Myocyte (in vitro differentiated cells): ENCODE results near the gene SOCS1. TPM values are rescaled to one million over a fixed set of nuclear protein-coding genes. Genes with fewer than 3 reads are reported as not detected.
"Not testable (repeated sequence)": the region's sequence is repeated elsewhere in the genome, so short reads cannot be mapped to it uniquely, and the experiment has no call there.

Experiments
- DNase-seq: peaks from one replicate; pipeline ENCODE4 v3.0.0-alpha.2; 2012; ENCODE audit warnings: low read depth
- total RNA-seq: library from RNA; depleted of rRNA; stranded (reverse); fragments of >200 nt; gene quantifications from 2 replicates; pipeline ENCODE4 v1.2.3, GENCODE V29; 2014

The SOCS1 gene
- total RNA-seq, 1 donor from 2014 or later: 1.2 TPM

DNA sequence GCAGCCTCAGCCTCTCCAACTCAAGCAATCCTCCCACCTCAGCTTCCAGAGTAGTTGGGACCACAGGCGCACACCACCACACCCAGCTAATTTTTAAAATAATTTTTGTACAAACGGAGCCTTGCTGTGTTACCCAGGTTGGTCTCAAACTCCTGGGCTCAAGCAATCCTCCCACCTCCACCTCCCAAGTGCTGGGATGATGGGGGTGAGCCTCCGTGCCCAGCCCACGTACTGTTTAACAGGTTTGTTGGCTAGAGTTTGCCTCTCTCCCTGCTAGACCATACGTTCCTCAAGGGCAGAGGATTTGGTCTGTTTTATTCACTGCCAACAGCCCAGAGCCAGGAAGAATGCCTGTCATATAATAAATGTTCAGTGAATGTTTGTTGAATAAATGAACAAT lies 26.6 kb downstream of the SOCS1 start:
- DNase-seq: no peak

DNA sequence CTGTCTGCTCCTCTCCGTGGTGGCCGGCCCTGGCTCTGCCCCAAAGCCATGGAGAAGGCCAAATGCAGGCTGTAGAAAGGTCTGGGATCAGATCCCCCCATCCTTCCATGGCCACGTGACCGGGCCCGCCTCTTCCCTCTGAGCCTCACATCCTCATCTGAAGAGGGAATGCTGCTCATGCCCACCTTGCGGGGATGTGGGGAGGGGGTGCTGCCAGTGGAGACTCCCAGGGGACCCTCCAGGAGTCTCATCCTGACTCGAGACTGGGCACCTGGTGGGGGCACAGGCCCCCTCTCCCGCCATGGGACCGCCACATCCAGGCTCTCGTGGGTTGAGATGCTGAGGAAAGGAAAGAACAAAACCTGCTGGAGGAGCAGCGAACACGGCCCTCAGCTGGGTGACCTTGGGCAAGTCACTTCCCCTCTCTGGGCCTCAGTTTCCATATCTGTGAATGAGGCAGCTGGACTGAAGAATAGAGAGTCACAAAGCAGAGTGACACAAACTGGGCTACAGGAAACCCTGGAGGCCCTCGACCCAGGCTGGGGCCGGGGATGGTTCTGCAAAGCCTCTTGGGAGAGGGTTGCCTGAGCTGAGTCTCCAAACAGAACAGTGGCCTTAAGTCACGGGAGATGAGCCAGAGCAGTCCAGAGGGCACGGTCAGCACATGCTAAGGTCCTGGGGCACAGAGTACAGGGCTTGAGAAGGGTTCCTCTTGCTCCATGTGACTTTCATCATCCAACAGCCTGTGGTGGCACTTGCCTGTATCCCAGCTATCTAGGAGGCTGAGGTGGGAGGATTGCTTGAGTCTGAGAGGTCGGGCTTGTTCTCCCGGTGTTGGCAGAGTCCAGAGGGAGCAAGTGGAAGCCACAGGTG lies 30.1 kb downstream of the SOCS1 start:
- no peak for DNase-seq

DNA sequence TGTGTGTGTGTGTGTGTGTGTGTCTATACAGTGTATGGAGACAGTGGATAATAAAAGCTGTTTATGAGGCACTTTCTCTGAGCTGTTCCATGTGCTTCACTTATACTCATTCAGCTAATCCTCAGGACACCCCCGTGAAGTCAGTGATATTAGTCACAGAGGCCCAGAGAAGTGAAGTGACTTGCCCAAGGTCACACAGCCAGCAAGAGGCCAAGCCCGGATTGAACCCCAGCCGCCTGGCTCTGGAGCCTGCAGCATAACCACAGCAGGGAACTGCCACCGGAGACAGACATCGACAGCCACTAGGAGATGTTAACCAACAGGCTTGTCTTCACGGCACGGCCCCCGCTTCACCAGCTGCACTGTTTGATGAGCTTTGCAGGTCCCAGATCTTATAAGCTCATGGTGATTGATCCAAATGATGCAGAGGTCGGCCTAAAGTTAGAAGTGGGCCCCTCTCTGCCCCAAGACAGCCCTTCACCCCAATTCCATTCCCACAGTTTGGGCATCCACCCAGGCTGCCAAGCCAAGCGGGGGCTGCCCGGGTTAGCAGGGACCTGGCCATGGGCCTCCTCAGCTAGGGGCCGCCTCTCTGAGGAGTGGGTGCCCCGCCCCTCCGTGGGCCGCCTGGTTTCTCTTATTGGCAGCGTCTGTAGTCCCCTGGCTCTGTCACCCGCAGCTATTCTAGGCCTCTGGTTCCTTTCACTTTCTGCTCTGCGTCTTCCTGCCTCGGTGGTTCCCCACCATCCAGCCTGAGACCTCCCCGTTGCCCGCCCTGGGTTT lies 30.9 kb downstream of the SOCS1 start:
- DNase-seq: no peak

DNA sequence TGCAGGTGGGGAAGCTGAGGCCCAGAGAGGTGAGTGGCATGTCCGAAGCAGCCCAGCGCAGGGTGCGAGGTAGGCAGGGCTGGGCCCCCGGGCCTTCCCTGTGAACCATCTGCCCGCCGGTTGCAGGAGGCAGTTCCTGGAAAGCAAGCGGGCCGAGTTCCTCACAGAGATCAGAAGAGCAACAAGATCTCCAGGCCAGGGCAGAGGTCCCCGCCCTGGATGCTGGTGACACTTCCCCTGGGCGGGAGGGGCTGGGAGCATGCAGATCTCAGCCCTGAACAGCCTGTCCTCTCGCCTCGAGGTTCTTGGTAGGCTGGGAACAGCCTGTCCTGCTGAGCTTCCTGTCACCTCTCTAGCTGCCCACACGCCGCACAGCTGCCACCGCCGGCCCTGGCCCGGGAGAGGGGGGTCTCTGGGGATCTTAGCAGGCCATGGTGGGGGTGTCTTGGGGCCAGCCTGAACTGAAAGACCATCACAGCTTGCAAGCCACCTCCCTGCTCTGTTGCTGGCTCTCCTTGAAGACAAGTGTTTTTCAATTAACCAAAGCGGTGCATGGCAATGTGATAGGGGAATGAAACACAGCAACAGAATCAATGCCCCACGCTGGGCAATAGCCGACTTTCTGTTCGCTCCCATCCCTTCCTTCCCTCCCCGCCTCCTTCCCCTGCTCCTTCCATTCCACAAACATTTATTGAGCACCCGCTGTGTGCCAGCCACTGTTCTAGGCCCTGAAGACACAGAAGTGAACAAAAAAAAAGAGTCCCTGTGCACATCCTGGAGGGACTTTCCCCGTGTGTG lies 31.7 kb downstream of the SOCS1 start:
- DNase-seq: peak; percentile 35

DNA sequence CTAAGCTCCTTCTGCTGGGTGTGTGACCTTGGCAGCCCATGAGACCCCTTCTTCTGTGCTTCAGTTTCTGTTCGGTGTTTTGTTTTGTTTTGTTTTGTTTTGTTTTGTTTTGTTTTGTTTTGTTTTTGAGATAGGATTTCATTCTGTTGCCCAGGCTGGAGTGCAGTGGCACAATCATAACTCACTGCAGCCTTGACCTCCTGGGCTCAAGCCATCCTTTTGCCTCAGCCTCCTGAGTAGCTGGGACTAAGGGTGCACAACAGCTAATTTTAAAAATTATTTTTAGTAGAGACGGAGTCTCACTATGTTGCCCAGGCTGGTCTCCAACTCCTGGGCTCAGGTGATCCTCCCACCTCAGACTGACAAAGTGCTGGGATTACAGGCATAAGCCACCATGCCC lies 35.5 kb downstream of the SOCS1 start:
- not testable (repeated sequence) for DNase-seq

DNA sequence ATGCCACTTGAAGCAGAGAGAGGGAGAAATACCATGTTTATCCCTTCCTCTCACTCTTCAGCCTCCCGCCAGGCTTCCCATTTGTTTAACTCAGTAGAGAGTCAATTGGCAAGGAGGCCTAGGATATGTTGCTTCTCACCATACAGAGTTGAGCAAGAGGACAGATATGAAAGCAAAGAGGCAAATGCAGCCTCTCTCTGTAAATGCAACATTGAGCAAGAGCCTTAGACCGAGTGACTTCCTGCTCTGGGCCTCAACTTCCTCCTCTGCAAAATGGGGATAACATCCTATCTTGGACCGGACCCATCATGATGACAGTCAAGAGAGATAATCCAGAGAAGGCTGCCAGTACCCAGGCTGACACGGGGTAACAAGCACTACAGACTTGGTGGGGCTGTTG lies 36.8 kb downstream of the SOCS1 start:
- no peak for DNase-seq

DNA sequence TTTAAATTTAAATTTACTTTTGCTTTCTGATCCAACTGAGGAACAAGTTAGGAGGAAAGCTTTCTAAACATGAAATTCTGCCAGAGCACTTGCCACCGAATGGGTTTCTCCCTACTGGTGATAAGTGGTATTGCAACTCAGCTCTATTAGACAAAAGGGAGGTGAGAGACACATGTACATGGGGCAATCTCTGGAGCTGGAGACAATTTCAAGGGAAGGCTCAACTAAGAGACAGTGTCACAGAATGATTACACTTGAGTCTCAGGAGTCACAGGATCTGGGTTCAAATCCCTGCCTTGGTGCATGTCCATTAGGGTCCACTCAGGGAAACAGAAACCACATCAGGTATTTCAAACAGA lies 37.4 kb downstream of the SOCS1 start:
- no peak for DNase-seq

DNA sequence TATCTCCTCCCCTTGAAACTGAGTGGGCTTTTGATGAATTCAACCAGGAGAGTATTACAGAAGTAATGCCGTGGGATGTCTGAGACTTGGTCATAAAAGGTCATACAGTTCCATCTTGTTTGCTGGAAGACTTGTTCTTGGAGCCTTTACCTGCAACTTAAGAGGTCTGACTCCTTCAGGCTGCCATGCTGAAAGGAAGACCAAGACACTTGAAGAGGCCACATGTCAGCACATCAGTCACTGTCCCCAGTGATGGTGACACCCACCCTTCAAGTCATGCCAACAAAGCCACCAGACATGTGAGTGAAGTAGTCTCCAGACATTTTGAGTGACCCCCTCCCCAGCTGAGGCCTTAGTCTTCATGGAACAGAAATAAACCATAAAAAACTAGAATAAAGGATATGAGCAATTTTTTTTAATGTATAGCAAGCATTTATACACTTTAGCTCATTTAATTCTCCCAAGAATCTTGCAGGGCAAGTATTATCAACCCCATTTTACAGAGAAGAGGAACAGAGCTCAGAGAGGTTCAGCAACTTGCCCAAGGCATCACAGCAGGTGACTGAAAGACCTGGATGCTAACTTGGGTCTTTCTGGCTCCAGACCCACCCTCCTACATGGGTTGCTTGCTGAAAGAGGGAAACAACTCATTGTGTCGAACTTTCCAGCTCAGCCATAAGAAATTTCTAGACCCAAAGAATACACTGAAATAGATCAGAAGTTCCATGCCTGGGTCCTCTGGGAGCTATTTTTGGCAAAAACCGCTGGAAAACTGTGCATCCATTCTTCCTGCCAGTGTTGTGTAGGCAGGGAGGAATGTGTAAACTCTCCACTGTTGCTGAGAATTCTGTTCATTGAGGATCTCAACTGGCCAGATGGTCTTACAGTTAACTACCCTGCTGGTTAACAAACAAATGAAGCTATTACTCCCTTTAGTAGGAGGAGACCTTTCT lies 38.1 kb downstream of the SOCS1 start:
- DNase-seq: no peak

DNA sequence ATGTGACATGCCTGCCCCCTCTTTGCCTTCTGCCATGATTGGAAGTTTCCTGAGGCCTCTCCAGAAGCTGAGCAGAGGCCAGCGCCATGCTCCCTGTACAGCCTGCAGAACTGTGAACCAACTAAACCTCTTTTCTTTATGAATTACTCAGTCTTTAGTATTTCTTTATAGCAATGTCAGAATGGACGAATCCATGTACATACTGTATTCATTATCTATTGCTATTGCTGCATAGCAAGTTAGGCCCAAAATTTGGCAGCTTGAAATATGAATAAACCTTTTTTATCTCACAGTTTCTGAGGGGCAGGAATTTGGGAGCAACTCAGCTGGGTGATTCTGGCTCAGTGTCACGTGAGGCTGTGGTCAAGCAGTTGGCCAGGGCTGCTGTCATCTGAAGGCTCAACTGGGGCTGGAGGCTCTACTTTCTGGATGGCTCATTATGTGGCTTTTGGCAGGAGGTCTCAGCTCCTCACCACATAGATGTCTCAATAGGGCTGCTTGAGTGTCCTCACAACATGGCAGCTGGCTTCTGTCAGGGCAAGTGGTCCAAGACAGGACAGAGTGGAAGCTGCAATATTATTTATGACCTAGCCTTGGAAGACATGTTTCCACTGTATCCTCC lies 40.0 kb downstream of the SOCS1 start:
- no peak for DNase-seq

DNA sequence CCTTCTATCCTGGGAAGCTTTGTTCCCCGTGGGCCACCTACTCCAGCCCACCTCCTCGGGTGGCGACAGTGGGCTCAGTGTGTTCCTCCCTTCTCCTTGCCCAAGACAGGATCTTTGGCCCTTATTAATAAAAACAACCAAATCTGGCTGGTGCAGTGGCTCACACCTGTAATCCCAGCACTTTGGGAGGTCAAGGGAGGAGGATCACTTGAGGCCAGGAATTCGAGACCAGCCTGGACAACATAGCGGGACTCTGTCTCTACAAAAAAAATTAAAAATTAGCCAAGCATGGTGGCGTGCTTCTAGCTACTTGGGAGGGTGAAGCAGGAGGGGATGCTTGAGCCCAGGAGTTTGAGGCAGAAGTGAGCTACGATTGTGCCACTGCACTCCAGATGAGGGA lies 42.2 kb downstream of the SOCS1 start:
- no peak for DNase-seq

DNA sequence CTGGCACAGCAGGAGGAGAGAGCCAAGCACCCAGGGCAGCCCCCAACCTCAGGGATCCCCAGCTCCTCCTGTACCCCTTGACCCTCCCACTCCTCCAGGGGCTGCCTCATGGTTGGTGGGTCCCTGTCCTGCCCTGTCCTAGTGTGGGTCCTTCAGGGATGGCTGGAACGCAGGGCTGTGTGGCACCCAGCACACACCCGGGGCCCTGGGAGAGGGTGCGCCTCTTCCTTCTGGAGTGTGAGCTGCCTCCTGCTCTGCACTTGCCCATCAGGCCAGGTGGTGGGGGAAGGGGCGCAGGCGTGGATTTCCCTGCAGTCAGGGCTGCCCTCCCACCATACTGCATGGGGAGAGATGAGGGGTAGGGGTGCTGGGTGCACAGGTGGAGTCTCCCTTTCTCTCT lies 42.6 kb downstream of the SOCS1 start:
- DNase-seq: no peak

DNA sequence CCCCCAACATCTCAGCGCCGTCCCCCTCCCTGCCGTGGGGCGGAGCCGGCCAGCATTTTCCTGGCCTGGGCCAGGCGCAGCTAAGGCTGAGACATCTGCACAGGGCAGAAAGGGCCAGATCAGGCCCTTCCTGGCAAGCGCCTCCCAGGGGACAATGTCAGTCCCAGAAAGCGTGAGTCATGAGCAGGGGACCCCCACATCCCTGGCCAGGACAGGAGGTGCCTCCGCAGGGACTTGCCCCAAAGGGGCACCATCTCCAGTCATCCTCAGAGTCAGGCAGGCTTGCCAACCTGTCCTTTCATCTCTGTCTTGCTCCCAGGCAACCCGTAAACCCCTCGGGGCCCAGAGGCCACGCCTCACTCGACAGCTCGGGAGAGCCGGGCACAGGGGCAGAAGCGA lies 43.2 kb downstream of the SOCS1 start:
- DNase-seq: no peak

DNA sequence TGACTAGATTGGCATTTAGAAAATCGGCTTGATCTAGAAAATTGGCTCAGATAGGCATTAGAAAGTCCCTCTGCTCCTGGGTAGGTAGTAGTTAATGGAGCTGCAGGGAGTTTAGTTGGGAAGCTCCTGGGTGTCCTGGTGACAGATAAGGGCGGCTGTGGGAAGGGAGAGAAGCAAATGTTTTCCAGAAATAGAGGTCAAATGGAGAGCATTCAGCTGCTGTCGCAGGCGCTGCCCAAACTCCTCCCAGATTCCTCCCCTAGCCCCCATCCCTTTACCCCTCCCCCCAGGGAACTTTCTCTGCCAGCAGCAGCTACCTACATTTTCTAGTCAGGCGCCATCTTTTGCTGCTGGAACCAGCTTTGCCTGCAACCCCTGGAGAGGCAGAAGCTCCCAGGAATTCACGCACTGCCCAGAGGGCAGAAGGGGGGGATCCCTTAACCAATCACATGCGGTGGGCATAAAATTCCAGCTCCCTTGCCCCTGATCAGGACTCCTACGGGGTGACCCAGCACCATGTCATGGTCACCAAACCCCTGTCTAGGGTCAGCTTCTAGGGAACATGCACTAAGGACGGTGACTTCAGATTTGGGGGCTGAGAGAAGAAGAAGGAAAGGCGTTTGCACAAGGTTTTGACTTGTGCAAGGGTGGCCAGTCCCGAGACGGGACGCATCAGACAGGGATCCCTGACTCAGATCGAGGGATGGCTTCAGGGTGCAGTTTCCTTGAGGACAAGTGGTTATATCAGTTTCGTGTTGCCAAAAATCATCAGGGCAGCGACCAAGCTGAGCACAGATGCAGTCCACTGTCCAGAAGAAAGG lies 43.8 kb downstream of the SOCS1 start:
- DNase-seq: peak; percentile 87

DNA sequence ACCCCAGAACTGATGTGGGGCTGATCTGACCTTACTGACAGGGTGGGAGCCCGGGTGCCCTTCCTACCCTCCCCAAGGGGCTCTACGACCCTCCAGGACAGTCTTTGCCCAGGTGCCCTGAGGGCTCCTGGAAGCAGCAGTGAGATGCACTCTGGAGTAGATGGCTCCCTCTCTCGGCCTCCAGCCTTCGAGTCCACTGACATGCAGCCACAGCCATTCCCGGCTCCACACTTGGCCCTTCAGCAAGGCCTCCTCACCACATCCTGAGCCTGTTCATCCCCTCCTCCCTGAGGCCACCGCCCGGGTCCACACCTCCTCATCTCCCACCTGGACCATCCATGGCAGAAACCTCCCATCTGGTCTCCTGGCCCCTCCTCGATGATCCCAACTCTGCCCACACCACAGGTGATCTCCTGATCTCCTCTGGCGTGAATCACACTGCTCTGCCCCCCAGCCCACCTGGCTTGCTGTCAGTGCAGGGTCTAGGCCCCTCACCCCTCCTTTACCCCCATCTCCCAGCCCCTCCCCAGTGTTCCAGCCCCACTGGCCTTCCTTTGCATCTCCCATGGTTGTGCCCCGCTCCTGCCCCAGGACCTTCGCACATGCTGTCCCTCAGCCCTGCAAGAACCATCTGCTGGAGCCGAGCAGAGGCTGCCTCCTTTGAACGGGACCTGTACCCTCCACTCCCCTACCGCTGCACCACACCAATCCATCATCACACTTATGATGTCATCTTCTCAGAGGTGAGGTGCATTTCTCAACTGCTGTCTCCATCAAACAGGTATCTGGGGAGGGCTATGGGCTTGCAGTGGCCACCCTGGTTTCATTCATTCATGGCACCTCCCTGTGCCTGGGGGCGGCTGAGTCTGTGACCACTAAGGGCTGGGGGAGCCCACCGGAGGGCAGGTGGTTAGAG lies 44.7 kb downstream of the SOCS1 start:
- DNase-seq: no peak

DNA sequence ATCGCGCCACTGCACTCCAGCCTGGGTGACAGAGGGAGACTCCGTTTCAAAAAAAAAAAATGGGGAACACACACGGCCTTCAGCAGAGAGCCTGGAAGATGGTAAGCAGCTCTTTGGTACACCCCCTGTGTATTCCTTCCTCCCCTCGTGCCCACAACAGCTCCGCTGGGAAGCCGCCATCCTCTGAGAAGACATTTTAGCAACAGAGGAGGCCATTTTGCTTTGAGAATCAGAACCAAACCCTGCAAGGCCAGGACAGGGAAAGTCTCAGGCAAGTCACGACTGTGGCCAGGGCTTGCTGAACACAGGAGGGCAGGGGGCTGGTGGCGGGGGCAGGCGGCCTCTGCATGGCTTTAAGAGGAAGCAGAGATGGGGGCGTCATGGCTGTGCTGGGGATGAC lies 45.7 kb downstream of the SOCS1 start:
- no peak for DNase-seq

DNA sequence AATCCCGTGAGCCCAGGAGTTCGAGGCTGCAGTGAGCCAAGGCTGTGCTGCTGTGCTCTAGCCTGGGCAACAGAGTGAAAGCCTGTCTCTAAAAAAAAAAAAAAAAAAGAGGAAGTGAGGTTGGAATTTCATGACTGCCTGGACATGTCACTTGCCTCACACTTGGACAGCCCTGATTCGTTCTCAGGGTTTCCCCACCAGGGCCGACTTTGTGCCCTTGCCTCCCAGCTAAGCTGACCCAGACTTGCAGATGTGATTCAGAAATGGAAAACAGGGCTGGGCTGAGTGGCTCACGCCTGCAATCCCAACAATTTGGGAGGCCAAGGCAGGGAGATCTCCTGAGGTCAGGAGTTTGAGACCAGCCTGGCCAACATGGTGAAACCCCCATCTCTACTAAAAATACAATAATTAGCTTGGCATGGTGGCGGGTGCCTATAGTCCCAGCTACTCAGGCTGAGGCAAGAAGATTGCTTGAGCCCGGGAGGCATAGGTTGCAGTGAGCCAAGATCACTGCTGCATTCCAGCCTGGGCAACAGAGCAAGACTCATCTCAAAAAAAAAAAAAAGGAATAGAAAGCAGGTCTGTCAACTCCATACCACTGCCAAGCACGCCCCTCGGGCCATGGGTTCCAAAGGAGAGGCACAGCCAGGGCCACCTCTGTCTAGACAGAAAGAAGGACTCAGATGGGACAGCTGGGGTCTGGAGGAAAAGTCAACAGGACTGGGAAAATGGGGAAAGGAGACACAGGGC lies 46.9 kb downstream of the SOCS1 start:
- no peak for DNase-seq

DNA sequence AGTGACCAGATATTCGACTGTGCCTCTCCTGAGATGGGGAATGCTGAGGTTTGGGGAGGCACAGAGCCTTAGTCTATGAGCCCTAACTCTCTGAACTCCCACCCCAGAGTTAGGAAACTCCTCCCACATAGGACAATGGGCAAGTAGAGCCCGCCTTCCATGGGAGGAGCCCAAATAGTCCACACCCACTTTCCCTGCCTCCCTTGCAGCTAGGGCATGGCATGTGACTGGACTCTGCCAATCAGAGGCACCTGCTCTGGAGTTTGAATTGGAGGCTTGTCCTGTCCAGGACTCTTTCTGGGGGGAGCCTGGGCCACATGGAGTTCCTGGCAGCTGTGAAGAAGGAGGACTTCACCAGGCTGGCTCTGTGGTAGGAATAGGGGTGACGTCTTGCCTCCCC lies 48.4 kb downstream of the SOCS1 start:
- no peak for DNase-seq
